Skin epidermis (tissue), 12 donors: Measurements from ENCODE around the gene DCPS.
"Not testable (repeated sequence)": the region's sequence is repeated elsewhere in the genome, so short reads cannot be mapped to it uniquely, and the experiment has no call there.

Experiments used
- H3K27ac ChIP-seq, 21 experiments: fragments of 200-600 bp; sonication (generic) in 11 of 21; one replicate each; pipeline ENCODE4 v1.5.0; 2020; ENCODE audit warnings: mild to moderate bottlenecking in 3 of 21, inconsistent platforms in 2 of 21, moderate library complexity in 2 of 21
- H3K4me3 ChIP-seq, 7 experiments: fragments of 200-600 bp; sonication (generic) in 2 of 7; one replicate each; pipeline ENCODE4 v1.5.0; 2020; ENCODE audit warnings: inconsistent platforms in 2 of 7, mild to moderate bottlenecking in 2 of 7, moderate library complexity in 1 of 7

The DCPS gene

DNA sequence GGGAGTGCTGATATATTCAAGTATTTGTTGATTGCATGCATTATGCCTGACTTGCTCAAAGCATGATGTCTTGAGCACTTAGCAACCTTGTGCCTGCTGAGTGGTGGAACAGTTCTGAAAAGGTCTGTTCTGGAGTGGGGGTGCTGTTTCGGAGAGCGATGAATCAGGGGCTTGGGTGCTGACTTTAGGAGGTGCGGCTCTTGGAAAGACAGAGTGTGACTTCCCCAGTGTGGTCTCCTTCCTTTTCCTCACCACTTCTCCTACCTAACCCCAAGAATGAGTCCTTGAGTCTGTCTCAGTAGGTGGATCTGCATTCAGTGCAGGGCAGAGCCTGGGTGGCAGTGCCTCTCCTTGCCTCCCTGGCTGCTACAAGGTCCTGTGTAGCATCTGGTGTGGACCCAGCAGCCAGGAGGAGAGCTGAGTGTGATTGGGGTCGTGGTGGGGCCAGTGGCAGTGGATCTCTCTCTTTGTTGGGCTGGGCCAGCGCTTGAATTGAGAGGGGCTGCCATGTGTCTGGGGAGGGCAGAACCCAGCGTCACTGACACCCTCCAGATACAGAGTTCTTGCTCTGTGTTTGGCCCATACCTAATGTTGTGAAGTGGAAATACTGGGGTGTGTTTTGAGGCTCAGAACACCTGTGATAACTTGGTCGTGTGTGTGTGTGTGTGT is 87.6 kb downstream of the DCPS start:
- Histone ChIP-seq H3K27ac (peak overlapping the region in 8 of 21 experiments; percentile 6 to 77 (median 49)), H3K4me3 (no peak overlapping the region)

DNA sequence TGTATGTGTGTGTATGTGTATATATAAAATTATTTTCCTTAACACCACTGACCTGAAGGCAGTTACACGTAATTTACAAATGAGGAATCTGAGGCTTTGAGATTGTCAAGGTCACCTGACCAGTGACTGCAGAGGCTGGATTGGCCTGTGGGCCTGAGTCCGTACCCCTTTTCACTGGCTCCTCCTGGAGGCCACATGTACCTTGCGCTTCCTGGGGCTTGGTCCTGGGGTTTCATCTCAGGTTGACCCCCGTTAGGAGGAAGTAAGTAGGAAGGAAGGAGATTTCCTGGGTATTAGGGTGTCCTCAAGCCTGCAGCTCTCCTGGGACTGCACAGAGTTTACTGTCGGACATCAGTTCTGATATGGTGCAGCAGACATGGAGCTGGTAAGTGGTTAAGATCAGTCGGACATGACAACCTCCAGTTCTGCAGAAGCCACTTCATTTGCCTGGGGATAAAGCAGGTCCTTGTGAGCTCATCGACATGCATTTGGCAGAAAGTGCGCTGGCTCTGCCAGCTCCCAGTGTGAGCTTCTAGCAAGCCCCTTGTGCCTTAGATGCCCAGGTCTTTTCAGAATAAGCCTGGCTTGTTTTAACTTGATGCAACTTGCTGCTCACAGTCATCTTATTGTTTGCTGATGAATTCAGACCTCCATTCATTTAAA is 88.2 kb downstream of the DCPS start:
- H3K27ac ChIP-seq, result peak overlapping the region in 10 of 21 experiments; percentile 2 to 53 (median 28)
- H3K4me3 ChIP-seq, result no peak overlapping the region

DNA sequence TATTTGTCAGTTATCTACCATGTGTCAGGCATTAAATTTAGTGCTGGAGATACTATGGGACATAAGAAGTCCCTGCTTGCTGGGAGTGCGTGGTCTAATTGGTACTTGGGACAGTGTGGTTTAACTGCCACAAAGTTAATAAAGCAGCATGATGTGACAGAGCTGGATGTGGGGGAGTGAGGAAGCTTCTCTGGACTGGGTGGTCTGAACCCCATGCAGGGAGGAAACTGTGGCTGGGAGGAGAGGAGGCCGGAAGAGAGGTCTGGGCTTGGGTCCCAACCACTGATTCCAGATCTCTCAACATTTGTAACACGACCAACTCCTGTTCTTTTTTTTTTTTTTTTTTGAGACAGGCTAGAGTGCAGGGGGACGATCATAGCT is 88.8 kb downstream of the DCPS start:
- Histone ChIP-seq H3K4me3 (no peak overlapping the region), H3K27ac (peak overlapping the region in 6 of 21 experiments; percentile 26 to 79 (median 32))

DNA sequence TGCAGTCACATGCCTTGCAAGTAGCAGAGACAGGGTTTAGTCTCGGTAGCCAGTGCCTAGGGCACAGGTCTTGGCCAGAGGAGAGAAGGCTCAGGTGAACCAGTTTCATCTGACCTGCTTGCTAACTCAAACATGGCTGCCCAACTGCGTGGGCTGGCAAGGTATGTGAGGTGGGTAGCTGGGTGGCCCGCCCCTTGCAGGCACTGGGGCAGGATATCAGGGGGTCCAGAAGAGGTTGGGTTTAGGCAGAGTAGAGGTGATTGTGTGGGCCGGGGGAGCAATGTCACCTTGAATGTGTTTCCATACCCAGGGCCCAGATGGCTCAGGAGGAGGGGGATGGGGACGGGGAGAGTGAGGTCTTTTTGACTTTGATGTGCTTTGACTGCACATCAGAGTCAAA is 89.3 kb downstream of the DCPS start:
- Histone ChIP-seq H3K27ac (peak overlapping the region in 7 of 21 experiments; percentile 4 to 79 (median 34)), H3K4me3 (no peak overlapping the region)

DNA sequence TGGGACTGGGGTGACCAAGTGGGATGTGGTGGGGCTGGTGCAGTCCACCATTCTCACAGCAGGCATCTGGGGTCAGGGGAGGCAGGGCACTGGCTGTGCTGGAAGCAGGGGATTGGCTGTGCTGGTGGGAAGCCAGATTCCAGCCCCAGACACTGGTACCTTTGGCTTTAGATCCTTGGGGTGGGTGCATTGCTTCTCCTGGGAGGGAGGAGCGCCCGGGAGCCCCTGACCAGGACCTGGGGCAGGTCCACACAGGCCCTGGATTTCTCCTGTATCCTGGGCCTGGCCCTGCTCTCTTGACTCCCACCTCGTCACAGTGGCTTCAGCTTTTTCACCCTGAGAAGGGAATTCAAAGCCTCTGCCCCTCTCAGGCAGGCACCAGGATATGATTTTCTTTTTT is 90.2 kb downstream of the DCPS start:
- Histone ChIP-seq H3K4me3 (no peak overlapping the region), H3K27ac (peak overlapping the region in 11 of 21 experiments; percentile 2 to 79 (median 32))

DNA sequence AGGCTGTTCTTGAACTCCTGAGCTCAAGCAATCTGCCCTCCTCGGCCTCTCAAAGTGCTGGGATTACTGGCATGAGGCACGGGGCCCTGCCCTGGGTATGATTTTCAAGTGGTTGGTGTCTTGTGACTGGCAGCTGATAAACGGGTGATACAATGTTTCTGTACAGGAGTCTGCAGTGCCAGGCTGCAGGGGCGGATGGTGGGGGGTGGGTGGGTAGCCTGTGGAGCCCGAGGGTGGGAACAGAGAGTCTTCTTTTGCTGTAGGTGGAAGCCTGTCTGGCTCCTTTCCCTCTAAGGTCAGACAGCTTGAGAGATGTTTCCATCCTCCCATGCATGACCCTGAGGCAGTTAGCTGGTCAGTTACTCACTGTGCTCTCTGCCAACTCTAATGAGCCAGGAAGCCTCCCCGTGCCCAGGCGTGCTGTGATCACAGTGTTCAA is 90.8 kb downstream of the DCPS start:
- not testable (repeated sequence) for H3K4me3 ChIP-seq
- H3K27ac ChIP-seq, result peak overlapping the region in 10 of 21 experiments; percentile 2 to 79 (median 40)
